HG03064 (cell line): ENCODE data around the gene NOX3.
"Not testable (repeated sequence)": the region's sequence is repeated elsewhere in the genome, so short reads cannot be mapped to it uniquely, and the experiment has no call there.

Source experiments
- ATAC-seq: cut with Tn5 transposase; IDR thresholded peaks from one replicate; pipeline ENCODE4 v1.9.1; 2021; ENCODE audit warnings: low read depth; ENCODE audit not compliant: unreplicated experiment

The NOX3 gene, protein sequence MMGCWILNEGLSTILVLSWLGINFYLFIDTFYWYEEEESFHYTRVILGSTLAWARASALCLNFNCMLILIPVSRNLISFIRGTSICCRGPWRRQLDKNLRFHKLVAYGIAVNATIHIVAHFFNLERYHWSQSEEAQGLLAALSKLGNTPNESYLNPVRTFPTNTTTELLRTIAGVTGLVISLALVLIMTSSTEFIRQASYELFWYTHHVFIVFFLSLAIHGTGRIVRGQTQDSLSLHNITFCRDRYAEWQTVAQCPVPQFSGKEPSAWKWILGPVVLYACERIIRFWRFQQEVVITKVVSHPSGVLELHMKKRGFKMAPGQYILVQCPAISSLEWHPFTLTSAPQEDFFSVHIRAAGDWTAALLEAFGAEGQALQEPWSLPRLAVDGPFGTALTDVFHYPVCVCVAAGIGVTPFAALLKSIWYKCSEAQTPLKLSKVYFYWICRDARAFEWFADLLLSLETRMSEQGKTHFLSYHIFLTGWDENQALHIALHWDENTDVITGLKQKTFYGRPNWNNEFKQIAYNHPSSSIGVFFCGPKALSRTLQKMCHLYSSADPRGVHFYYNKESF

DNA sequence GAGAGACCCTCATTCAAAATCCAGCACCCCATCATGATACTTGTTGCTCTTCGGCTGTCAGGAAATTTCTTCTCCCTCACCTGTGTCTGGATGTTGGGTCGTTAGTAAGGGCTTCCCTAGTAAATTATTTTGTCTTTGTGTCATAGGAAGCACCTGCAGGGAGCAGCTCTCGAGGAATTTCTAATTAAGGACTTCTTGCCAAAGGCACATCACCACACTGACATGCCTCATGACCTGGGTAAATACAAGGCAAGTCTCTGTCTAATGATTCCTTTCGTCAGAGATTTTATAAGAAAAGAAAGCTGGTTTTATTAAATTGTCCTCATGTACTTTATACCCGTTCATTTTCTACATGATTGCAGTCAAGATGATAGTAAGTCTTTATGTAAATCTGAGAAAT, at the start of gene NOX3:
Gene NOX3, minus strand, starts transcription at position 74 of the 400 bp plus-strand sequence. Its CDS starts 39 bp downstream, at position 35.
- no peak for ATAC-seq

DNA sequence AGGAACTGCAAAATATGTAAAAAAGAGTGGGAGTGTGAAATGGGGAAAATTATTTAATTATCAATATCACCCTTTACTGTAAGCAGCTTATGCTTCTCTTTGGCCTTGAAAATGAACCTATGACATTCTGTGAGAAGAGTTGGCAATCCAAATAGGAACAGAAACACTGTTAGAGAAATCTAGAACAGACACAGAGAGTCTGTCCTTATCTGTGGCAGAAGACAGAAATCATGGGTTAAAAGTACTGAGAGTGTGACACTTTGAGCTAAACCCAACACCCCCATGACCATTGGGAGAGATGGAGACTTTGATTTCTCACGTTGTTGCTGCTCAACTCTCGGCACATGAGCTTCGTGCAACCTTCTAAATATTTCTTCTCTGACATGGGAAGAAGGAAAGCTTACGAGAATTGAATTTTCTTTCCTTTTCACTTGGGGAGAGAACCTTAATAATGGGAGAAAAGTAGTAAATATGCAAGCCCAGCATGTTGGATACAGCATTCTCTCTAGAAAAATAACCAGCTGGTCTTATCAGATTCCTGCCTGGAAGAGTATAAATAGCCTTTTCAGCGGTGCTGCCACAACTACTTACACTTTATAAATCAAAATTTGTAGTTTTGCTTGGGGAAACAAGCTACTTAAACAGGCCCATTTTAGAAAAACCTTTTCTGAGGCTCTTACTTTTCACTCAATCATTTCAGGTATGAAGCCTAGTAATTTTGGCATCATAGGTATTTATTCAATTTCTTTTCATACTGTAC, 49.4 kb upstream of the NOX3 start:
- ATAC-seq = no peak

DNA sequence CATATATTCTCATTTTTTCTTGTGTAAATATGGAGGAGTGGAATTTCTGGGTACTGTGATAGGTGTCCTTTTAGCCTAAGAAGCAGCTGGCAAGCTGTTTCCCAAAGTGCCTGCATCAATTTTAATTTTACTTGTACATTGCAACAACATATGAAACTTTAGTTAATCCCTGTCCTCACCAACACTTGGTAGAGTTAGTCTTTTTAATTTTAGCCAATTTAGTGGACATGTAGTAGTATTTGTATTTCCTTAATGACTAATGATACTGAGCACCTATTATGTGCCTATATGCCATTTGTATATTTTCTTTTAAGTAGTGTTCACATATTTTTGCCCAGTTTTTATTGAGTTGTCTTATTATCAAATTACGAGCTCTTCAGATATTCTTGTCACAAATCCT, 46.8 kb upstream of the NOX3 start:
- no peak for ATAC-seq

DNA sequence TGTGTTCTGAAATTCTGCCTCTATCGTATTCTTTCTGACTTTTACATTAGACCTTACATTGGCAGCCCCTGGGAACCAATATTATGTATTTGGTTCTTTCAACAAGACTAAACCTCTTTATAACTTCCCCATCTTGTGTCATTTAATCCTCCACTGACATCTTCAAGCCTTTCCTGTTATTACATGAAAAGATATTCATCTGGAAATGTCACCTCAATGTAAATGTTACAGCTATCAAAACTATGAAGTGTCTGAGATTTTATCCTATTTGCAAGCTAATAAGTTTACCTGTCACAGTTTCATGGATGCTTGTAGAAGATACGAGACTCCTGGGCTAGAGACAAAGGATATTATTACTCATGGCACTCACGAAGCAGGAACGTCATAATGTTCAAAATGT, 43.9 kb upstream of the NOX3 start:
- ATAC-seq = no peak

DNA sequence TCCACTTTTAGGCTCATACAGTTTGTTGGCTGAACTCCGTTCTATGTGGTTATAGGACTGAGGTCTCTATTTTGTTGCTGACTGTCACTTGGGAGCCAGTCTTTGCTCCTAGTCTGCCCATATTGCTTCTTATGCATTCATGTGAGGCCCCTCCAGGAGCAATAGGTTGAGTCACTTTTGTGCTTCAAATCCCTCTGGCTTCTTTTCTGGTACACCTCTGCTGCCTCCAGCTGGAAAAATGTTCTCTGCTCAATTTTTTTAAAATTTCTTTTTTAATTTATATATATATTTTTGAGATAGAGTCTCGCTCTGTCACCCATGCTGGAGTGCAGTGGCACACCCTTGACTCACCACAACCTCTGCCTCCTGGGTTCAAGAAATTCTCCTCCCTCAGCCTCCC, 42.7 kb upstream of the NOX3 start:
- ATAC-seq = no peak

DNA sequence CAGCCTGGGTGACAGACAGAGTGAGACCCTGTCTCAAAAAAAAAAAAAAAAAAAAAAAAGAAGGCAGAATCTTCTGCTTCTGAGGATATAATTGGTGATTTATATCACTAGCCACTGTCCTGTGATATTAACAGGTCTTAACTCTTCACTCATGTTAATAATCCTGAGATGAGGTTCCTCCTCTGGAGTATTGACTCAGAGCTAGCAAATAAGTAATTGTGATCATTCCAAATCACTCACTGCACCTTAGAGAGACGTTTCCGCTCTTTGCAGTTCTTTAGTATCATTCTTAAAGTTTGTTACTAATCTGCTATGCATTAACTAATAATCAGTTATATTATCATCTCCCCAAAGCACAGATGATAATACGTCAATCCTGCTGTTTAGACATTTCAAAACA, 41.6 kb upstream of the NOX3 start:
- ATAC-seq = no peak

DNA sequence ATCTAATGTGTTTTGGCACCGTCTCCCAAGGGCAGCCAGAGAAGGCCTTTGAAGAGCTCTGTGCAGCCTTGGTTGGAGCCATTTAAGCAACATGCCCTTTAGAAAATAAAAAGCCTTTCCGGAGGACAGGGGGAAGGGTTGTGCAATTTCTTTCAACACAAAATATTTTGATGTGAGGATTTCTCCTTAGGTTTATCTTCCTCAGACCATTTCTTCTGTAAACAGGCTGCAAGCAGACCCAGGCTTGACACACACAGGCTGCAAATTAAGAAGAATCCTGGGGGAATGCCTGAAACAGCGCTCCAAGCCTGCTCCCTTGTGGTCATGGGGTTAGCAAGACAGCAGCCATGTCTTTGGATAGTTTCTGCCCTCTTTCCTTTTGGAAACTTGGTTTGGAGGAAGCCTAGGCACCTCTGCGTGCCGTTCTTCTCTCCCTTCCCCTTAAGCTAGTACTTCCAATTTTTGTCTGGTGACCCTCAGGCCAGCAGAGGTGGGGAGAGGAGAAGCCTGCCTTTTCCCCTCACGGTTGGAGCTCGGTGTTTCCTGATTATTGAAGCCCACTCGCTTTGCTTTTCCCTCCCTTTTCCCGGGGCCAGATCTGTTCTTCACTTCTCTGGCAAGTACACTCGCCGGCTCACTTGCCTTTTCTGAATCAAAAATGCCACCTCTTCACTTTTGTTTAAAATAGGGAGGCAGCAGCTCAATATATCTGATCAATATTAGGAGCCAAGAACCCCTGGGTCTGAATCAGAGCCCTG, 39.6 kb upstream of the NOX3 start:
- no peak for ATAC-seq

DNA sequence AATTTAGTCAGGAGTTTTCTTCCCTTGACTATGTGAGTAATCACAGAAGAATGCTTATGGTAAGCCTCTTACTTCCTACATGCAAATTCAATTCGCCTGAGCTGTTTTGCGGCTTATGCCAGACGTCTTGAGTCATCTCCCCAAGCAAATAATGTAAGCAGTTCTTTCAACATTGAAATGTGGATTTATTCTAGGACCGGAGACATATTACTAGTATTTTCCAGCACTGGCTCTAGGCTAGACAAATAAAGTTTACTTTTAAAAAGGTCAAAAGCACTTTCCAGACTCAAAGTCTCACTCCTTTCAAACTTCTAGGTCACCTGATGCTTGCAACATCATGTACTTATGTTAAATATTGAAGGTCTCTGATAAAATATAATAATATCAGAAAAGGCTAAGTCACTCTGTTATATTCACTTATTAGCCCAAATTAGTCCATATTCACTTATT, 38.1 kb upstream of the NOX3 start:
- no peak for ATAC-seq

DNA sequence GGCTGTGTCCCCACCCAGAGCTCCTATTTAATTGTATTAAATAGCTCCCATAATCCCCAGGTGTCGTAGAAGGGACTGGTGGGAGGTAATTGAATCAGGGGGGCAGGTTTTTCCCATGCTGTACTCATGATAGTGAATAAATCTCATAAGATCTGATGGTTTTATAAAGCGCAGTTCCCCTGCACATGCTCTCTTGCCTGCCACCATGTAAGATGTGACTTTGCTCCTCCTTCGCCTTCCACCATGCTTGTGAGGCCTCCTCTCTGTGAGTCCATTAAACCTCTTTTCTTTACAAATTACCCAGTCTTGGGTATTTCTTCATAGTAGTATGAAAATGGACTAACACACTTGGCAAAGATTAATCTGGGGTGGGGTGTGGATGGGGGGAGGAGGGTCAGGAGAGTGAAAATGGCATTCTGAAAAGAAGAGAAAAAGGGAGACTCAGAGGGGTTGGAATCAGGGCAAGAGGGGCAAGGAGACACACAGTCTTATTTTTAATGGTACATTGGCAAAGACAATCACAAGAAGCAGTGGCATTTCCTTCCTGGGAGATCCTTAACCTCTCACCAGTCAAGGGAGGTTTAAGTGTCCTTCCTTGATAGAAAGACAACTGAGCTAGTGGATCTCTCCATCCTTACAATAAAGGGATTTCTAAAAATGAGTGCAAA, 37.5 kb upstream of the NOX3 start:
- no peak for ATAC-seq

DNA sequence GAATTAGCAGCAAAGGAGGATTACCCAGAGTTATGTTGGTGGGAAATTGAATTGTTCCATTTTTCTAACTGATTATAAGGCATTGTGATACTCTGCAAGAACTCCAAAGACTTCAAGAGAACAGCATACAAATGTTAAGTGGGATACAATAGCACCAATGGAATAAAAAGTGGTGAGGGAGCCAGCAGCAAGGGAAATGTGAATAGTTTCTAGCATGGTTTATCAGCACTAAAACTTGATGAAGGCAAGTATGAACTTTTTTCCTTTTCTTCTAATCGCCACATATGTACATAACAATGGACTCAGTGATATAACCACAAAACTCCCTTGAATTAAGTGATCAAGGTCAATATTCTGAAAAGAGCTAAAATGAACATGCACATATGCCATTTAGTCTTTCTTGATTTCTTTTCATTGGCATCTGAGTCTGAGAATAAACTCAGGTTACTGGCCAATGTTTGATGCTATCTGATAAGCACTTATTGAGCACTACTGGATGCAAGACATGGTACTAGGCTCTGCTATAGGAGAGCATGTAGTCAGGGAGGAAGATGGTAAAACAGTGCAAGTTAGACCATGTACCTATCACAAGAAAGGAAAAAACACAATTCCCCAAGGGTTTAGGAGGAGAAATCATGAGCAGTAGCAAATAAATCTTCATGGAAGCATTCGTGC, 36.6 kb upstream of the NOX3 start:
- no peak for ATAC-seq

DNA sequence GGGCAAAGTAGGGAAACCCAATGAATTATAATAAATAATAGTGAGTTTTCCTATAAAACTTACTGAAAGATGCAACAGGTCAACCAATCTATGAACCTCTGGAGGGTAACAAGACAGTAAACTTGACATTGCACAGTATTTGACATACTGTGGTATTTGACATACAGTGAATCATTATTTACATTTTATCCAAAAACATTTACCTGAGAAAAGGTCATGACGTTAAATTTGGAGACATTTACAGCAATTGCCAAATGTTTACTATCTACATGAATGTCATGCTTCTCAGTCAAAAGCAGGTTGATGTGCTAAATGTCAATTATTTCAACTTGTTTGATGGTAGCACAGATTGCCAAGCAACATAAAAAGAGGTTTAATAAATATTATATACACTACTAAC, 35.8 kb upstream of the NOX3 start:
- ATAC-seq = no peak

DNA sequence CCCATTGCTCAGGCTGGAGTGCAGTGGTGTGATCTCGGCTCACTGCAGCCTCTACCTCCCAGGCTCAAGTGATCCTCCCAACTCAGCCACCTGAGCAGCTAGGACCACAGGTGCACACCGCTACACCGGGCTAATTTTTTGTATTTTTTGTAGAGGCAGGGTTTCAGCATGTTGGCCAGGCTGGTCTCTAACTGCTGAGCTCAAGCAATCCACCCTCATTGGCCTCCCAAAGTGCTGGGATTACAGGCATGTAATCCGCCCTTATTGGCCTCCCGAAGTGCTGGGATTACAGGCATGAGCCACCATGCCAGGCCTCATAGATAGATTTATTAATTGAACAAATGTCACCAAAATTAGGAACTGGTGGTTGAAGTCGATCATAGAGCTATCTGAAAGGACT, 32.6 kb upstream of the NOX3 start:
- ATAC-seq = not testable (repeated sequence)

DNA sequence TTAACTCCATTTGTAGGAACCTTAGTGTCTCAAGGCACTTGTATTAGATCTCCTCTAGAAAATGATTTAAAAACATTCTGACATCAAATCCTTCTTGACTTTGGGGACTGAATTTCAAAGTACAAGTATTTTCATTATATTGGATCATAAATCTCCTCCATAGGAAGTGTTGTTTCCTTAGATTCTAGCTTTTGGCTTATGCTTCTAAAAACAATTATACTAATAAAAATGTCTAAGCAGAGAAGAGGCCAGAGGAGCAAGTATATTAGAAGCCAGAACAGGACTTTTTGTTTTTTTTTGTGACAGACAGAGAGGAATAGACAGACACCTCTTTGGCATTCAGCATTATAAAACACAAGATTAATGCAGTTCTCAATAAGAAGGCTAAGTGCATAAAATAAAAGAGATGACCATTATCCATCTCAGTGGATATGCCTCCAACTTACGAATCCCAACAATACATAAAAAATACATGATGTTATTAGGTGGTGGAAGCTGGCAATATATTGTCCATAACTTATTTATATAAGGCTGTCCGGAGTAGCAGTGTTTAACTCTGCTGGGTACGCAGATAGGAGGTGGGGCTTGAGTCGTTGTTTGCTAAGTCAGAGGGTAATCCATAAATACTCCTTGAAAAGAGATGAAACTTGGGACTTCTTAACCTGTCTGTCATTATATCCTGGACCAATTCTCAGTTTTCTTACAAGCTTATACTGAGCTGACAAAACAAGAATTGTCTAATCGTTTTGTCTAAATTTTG, 31.9 kb upstream of the NOX3 start:
- ATAC-seq = no peak

DNA sequence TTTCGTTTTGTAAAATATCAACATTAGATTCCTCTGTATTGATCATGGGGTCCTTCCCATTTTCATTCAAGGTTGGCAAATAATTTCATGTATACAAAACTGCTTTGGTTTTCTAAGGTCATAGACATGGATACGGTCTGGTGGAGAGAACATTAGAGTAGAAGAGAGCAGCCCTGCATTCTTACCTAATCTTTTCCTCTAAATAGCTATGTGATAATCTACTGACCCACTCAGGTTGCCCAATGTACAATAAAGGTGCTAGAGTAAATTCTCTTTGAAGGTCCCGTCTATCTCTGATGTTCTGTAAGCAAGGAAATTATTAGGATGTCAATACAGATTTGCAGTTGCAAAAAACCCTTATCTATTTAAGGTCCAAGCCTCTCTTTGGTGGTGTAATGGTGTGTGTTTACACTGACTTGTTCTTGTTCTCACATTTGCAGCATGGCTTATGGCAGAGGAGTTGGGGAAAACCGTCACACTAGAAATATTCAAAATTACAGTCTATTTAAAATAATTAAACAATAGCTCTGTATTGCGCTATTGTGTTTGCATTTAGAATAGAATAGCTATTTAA, 31.2 kb upstream of the NOX3 start:
- no peak for ATAC-seq

DNA sequence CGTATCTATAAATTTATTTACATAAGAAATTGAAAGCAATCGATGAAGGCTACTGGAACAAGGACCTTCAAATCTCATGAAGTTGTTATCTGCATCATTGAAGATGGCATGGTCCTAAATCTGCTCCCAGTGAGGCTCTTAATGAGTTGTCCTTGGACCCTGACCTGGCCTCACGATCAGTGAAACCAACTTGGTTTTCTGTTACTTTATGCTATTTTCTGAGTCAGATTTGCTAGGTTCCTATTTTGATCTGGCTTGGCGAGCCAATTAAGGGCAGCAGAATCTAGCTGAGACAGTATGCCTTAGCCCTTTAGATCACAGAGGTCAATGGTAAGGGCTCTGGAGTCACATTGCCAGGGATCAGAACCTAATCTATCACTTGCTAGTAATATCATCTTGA, 30.1 kb upstream of the NOX3 start:
- no peak for ATAC-seq

DNA sequence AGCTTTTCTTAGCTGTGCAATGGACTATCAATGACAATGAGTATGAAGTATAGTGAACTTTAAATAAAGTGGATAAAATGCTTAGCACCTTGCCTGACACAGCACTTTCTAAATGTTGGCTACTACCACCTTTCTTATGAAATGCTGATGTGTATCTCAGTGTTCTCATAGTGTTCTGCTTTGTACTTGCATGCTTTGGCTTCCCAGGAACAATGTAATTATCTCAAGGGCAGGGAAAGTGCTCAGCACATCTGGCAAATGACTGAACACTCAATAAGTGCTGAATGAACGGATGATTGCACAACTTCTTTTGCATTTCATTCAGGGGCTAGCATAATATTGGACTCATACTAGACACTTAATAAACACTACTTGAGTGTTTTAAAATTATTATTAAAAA, 28.2 kb upstream of the NOX3 start:
- ATAC-seq = no peak

DNA sequence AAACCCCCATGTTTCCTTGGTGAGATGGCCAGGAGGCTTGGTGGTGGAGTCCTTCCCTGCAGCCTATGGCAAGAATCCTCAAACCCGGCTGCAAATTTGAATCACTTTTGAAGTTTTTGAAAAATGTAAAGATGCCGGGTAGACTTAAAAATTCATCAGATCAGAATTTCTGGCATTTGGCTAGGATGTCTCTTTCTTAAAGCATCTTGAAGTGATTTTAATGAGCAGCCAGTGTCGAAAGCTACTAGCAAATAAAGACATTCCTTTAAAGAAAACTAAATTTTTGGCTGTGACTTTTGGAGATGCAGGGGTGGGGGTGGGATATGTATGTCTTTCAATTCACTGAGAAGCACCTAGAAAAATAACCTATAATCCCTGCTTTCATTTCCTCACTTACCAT, 25.6 kb upstream of the NOX3 start:
- ATAC-seq = no peak

DNA sequence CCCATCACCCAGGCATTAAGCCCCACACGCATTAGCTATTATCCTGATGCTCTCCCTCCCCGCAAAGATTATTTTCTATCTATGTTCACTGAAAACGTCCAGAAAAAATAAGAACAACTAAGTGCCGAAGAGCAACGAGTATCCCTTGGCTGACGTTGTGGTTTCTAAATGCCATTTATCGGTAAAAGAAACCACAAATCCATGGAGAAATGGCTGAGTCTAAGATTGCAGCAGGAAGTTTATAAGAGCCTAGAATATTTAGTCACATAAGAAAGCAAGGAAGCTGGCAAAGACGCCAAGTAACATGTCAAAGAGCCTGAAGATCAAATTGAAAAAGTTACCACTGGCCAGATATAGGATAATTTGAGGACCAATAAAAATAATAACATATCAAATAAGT, 18.1 kb upstream of the NOX3 start:
- no peak for ATAC-seq

DNA sequence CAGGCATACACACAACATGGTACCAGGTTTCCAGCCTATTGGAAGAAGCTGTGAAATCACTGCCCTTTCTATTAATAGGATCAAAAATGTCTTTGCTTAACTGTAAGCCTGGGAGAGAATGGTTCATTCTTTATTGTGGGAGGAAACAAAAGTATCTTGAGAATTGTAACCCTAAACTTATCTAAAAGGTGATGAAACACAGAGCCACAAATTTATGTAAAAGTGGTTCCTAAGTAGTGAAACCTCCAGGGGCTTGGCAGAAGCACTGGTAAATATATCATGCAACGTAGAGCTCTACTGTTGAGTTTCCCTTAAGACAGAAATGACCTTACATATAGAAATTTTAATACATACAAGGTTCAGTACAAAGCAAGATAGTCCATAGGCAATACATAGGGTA, 17.2 kb upstream of the NOX3 start:
- ATAC-seq = no peak
